GM10847 (cell line): ENCODE measurements around the gene TMEM266.

Source experiments
- POLR2A ChIP-seq: IDR thresholded peaks from 2 replicates; pipeline ENCODE4 v1.6.1; 2011; ENCODE audit not compliant: insufficient read length; ENCODE audit errors: extremely low read depth

The TMEM266 gene, protein sequence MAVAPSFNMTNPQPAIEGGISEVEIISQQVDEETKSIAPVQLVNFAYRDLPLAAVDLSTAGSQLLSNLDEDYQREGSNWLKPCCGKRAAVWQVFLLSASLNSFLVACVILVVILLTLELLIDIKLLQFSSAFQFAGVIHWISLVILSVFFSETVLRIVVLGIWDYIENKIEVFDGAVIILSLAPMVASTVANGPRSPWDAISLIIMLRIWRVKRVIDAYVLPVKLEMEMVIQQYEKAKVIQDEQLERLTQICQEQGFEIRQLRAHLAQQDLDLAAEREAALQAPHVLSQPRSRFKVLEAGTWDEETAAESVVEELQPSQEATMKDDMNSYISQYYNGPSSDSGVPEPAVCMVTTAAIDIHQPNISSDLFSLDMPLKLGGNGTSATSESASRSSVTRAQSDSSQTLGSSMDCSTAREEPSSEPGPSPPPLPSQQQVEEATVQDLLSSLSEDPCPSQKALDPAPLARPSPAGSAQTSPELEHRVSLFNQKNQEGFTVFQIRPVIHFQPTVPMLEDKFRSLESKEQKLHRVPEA

DNA sequence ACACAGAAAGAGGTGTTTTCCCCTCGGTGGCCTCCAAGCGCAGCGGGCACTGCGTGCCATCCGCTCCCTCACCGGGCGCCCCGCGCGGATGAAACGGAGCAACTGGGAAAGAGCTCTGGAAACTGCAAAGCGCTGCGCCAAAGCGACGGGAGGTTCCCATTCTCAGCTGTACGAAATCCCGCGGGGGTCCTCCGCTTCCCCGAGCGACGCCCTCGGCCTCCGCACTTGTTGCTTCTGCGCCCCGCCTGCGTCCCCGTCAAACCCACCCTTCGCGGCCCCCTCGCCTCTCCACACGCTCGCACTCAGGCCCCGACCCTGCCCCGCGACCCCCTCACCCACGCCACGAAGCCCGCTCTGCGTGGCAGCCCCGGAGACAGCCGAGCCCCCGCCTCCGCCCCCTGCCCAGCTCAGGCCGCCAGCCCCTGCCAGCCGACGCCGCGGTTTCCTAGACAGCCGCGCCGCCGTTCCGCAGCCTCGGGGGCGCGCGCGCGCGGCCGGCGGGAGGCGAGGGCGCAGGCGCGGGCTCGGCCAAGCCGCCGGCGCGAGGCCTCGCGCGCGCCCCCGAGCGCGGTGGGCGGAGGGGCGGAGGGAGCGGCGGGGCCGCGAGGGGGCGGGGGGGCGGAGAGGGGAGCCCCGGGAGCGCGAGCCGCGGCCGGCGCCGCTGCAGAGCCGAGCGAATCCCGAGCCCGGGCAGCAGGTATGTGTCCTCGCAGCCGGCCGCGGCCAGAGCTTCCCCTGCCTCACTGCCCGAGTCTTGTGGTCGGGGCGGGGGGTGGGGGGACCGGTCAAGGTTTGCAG lies at the start of gene TMEM266:
TSS of gene TMEM266 (plus strand) at position 666 of the 798 bp plus-strand sequence. CDS start 74,279 bp downstream, outside the sequence.
- no peak for TF ChIP-seq POLR2A

GRCh38 chr15:76010613-76011012 lies 49.2 kb upstream of the TMEM266 start:
- TF ChIP-seq POLR2A, result no peak

DNA sequence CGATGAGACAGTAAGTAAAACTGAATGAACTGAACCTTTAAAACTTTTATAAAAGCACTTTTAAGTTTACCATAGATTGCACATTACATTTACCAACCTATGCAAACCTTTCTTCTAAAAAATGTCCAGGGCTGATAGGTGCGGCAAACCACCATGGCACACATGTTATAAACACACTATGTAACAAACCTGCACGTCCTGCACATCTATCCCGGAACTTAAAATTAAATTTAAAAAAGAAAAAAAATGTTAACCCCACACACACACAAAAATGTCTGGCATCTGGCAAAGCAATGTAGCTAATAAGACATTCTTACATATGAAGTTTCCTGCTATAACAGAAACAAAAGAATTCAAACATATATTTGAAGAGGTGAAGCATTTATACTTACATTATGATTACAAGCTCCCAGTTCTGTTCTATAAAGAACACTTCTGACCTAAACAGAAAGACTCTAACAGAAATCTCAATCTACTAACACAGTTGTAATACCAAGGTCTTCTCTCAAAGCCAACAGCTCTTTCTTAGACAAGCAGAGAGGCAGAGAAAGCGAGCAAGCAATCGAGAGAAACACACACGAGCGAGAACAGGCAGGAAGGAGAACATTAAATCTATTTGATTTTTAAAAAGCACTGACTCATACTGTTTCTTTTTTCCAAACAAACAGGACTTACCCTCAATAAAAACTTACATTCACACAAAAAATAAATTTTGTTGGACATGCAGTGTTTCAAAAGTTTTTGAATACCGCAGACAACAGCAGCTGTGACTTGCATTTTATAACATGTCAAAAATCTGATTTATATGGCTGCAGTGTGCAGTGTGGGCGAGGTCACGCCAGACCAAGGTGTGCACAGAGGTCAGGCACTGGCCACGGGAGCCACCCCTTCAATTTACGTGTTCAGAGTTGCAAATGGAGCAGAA lies 47.9 kb upstream of the TMEM266 start, which contains the start of gene NRG4:
TSS of gene NRG4 (minus strand) at position 798 of the 925 bp plus-strand sequence. CDS start 1,194 bp downstream, outside the sequence.
- no peak for TF ChIP-seq POLR2A

GRCh38 chr15:76024021-76024768 lies 35.6 kb upstream of the TMEM266 start:
- TF ChIP-seq POLR2A, result no peak

GRCh38 chr15:76032046-76032445 lies 27.7 kb upstream of the TMEM266 start:
- TF ChIP-seq POLR2A, result no peak

DNA sequence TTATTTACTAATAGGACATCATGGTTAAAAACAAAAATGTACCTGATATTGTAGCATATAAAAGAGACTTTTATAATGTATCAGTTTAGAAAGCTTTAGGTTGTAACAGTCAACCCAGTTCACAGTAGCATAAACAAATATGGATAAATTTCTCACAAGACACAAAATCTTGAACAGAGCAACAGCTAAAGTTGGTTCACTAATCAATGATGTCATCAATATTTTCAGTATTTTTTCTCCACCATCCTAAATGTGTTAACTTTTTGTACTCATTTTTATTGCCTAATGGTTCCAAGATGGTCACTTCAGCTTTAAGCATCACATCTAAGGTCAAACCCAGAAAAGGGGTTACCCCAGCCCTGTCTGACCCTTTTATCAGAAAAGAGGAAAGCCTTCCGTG lies 26.3 kb upstream of the TMEM266 start:
- no peak for TF ChIP-seq POLR2A

- no peak for TF ChIP-seq POLR2A
These were observed 25.7 kb upstream of the TMEM266 start for GRCh38 chr15:76034111-76034510.

GRCh38 chr15:76035593-76035992 lies 24.2 kb upstream of the TMEM266 start:
- TF ChIP-seq POLR2A, result no peak

DNA sequence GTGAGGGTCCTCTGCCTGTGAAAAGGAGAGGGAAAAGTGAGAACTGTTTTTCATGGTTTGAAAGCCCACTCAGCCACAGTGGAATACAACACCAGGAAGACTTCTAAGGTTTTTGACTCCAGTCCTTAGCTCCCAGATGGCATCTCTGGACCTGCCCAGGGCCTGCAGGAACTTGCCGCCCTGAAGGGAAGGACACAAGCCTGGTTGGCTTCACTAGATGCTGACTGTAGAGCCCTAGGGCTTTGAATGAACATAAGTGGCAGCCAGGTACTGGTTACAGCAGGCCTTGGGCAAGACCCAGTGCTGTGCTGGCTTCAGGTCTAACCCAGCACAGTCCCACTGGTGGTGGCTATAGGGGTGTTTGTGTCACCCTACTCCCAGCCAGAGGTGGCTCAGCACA lies 21.3 kb upstream of the TMEM266 start:
- no peak for TF ChIP-seq POLR2A

DNA sequence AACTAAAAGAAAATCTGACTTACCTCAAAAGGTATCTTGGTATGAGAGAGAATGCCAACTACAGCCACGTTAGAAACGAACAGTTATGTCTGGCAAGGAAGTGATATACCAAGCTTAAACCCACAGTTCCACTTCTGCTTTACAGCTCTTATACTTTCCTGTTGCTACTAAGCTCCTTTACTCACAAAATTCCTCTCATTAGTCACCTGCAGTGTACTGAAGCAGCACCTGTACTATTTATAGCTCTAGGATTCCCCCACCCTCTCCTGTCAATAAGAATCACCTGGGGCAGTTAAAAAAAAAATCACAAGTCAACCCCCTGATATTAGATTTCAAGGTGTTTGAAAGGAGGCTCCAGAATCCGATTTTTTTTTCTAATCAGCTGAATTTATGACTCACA lies 2.9 kb upstream of the TMEM266 start:
- no peak for TF ChIP-seq POLR2A

GRCh38 chr15:76057332-76058000 lies 2.3 kb upstream of the TMEM266 start:
- TF ChIP-seq POLR2A, result no peak

DNA sequence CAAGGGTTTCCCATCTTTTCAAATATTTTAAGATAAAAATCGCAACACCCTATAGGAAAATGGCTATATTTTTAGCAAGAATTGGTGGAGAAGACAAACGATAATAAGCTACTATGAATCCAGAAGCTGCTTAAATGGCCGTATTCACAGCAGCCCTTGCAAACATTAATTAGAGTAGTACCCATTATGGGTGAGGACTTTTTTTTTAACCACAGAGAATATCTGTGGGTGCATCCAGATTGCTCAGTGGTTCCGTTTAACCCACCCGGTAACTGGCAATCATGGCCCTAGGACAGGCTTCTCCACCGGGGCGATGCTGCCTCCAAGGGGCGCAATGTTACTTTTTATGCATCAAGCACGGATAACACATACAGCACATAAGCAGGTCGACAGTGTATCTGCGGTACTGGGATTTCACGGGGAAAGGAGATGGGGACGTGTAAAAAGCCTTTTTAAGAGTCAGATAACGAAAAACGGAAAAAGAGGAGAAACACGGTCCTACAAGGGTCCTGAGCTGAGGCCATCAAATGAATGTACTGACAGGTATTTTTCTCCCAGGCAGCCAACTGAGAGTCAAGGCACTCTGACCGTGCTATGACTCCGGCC lies 968 bp upstream of the TMEM266 start:
- TF ChIP-seq POLR2A, result no peak

DNA sequence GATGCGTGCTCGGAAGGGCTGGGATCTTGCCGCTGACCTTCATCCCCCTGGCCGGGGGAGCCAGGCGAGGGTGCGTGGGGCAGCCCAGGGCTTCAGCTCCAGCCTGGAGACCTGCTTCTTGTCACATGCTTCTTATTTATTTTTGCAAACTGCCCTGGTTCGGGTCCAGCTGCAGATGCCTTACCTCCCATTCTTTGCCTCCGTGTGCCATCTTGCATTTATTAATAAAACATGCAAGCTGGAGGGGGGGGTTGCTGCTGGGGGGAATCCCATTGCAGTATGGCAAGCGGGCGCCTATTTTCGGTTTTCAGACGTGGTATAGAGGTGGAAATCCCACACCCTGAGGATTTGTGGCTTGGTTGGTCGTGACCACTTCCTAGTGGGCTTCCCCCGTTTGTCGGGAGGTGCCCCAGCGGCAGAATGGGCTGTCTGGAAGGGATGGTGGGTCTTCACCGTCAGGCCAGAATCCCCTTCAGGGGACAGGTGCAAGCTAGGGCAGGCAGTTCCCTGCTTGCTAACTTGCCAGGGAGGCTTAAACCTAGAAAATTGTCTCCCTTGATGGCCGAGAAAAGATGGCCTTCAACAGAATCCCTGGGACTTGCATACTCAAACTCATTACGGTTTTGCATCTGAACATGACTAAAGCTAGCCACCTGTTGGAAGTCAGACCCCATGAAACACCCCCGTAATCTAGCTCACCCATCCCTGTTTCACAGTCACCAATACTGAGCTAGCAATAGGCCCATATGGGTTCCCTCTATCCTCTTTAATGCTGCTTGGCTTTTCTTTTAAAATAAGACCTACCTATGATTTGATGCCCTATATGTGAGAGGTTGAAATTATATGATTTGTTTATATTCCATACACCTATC lies 569 bp downstream of the TMEM266 start:
- TF ChIP-seq POLR2A, result no peak

DNA sequence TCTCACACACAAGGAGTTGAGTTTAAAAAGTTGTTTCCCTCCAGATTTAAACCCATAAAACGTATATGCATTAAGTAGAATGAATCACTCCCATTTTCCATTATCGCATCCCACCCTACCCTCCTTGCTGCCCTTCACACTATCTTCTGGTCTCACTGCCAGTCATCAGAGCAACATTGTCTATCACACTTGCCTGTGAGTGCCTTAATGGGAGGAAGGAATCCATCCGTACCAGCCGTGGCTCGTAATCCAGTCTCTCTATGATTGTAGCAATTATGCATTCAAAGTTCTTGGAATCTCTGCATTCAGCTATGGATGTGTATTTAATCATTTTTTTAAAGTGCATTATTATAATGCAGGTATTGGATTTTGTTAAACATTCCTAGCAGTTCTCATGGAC lies 1.9 kb downstream of the TMEM266 start:
- no peak for TF ChIP-seq POLR2A
